ENCODE data around the gene ABTB2. TPM values are rescaled to one million over a fixed set of nuclear protein-coding genes. Genes with fewer than 3 reads are reported as not detected.

The ABTB2 gene
- polyA plus RNA-seq, 1 experiment: 6.3 TPM

- no peaks in the 10 kb centered on the region for H3K36me3 ChIP-seq (ENCODE audit: control insufficient read depth, insufficient read depth, low read length)
- POLR2A ChIA-PET: no interaction called here
- CTCF ChIA-PET: interaction anchor here (0.5 to 1.7 kb wide), 4 partner anchors 10 to 708 kb away, joined by 3 to 5 read pairs (median 4); no protein-coding TSS in a partner anchor
- TF ChIP-seq CTCF (IDR thresholded peaks at IDR 0.05; ENCODE audit: insufficient read depth, low read depth, low read length): no peak
- H3K4me3 ChIP-seq (ENCODE audit: low read depth, low read length): no peak overlapping the region
- DNase-seq (ENCODE audit: low read depth): peak; percentile 19
- H3K27me3 ChIP-seq (ENCODE audit: control insufficient read depth, insufficient read depth, low read length): no peaks in the 10 kb centered on the region; the same call in 1 of the 2 replicates
Observed at GRCh38 chr11:34263441-34264091, 94.2 kb downstream of the ABTB2 start.

DNA sequence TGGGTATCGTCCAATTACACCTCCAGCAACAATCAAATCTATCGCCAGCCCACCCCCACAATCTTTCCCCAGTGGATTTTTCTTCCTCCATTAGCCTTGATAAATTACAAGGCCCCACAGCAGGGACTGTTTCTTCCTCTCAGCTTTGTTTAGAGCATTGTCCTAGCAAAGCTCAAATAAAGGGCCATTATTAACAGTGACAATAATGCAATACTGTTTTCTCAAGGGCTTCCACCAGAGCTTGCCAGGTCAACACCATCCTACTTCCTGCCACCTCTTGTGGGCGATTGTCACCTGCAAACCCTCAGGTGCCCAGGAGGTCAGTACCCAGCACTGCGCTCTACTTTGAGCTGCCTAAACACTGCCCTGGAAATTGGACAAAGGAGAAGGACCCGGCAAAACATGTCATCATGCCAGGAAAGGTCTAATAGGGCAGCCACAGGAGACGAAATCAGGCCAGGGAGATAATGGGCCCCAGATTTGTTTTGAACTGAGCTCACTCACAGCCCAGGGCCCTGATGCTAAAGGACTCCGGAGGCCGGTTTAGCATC is 95.2 kb downstream of the ABTB2 start:
- Histone ChIP-seq H3K27me3 (ENCODE audit: control insufficient read depth, insufficient read depth, low read length) (no peaks in the 10 kb centered on the region), H3K36me3 (ENCODE audit: control insufficient read depth, insufficient read depth, low read length) (no peaks in the 10 kb centered on the region), H3K4me3 (ENCODE audit: low read depth, low read length) (no peak overlapping the region)
- ChIA-PET CTCF (interaction anchor here (0.9 to 1.7 kb wide), 4 partner anchors 9 to 84 kb away, joined by 3 to 5 read pairs (median 4); no protein-coding TSS in a partner anchor), POLR2A (no interaction called here)
- TF ChIP-seq CTCF (IDR thresholded peaks at IDR 0.05; ENCODE audit: insufficient read depth, low read depth, low read length): no peak
- DNase-seq (ENCODE audit: low read depth): no peak

DNA sequence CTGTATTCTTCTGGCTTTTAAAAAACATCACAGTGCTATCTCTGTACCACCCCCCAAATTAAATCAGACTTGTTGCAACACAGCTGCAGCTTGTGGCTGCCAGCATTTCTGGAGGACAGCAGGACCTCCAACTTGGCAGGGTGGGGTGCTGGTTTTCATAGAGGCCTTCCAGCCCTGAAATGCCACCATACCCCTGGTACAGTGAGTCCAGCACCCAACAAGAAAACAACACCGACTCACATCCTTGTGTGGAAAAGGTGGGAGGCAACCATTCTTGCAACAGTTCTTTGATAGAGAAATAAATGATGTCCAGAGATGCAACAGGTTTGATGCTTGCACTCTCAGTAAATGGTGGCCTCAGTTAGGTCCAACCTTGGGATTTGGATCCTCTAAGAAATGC is 96.0 kb downstream of the ABTB2 start:
- no peak overlapping the region for H3K4me3 ChIP-seq (ENCODE audit: low read depth, low read length)
- H3K36me3 ChIP-seq (ENCODE audit: control insufficient read depth, insufficient read depth, low read length): no peaks in the 10 kb centered on the region
- no peaks in the 10 kb centered on the region for H3K27me3 ChIP-seq (ENCODE audit: control insufficient read depth, insufficient read depth, low read length)
- ChIA-PET CTCF (interaction anchor here (0.7 to 0.9 kb wide), 2 partner anchors 14 to 15 kb away, joined by 3 read pairs; no protein-coding TSS in a partner anchor), POLR2A (no interaction called here)
- no peak for TF ChIP-seq CTCF (IDR thresholded peaks at IDR 0.05; ENCODE audit: insufficient read depth, low read depth, low read length)
- DNase-seq (ENCODE audit: low read depth): no peak

DNA sequence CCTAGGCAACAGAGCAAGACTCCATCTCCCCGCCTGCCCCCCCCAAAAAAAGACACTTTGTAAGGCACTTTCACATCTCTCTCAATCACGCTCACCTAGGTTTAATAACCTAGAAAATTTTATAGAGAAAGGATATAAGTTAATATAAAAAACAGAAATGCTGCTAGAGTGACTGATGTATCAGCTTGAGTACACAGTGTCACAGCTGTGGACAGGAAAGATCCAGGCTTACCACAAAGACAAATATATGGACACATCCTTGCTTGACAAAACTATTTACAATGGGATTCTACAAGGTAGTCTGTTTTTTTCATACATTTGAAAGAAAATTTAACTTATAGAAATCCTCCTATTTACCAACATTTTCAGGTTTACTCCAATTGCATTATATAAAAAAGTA is 96.7 kb downstream of the ABTB2 start:
- Histone ChIP-seq H3K36me3 (ENCODE audit: control insufficient read depth, insufficient read depth, low read length) (no peaks in the 10 kb centered on the region), H3K4me3 (ENCODE audit: low read depth, low read length) (no peak overlapping the region), H3K27me3 (ENCODE audit: control insufficient read depth, insufficient read depth, low read length) (no peaks in the 10 kb centered on the region)
- CTCF ChIA-PET: interaction anchor here (0.7 kb wide), 2 partner anchors 13 to 1142 kb away, joined by 3 read pairs; no protein-coding TSS in a partner anchor
- no peak for TF ChIP-seq CTCF (IDR thresholded peaks at IDR 0.05; ENCODE audit: insufficient read depth, low read depth, low read length)
- DNase-seq (ENCODE audit: low read depth): no peak
- POLR2A ChIA-PET: no interaction called here

DNA sequence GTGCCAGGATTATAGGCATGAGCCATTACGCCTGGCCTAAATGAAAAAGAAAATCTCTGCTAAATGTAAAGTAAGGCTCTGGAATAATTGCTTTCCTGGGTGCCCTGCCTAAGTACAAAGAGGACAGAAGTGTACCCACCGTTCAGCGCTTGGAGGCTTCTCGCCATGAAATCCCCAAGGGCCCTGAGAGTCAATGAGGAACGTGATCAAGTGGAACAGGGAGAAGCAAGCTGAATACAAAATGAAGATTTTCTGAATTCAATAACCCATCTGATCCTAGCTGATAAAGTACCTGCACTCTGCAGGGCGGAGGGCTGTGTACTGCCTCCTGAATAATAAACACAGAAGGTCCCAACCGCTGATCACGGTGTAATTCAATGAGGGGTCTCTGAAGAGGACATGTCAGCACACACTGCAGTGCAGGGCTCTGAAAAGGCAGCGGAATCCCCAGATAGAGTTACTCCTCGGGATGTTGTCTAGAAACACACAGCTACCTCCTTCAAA is 97.7 kb downstream of the ABTB2 start:
- TF ChIP-seq CTCF (IDR thresholded peaks at IDR 0.05; ENCODE audit: insufficient read depth, low read depth, low read length): no peak
- POLR2A ChIA-PET: no interaction called here
- H3K27me3 ChIP-seq (ENCODE audit: control insufficient read depth, insufficient read depth, low read length): no peaks in the 10 kb centered on the region
- no peak for DNase-seq (ENCODE audit: low read depth)
- no peaks in the 10 kb centered on the region for H3K36me3 ChIP-seq (ENCODE audit: control insufficient read depth, insufficient read depth, low read length)
- no peak overlapping the region for H3K4me3 ChIP-seq (ENCODE audit: low read depth, low read length)
- CTCF ChIA-PET: interaction anchor here (0.7 to 1.1 kb wide), 2 partner anchors 12 to 285 kb away, joined by 3 read pairs; no protein-coding TSS in a partner anchor

Measured in BJ (cell line).